Right atrium auricular region (tissue), 2 donors: Measurements from ENCODE around the gene ZNF830. TPM values are rescaled to one million over a fixed set of nuclear protein-coding genes. Genes with fewer than 3 reads are reported as not detected.
"Not testable (repeated sequence)": the region's sequence is repeated elsewhere in the genome, so short reads cannot be mapped to it uniquely, and the experiment has no call there.

Source experiments
- DNase-seq: peaks from one replicate; pipeline ENCODE4 v3.0.0-alpha.2; 2019; ENCODE audit warnings: low spot score
- H3K27ac ChIP-seq, 2 donors: fragments of 200-600 bp; sonication (generic); 1 replicate in 1 of 2; 2 replicates in 1 of 2; pipeline ENCODE4 v1.5.1; 2016 to 2019
- H3K27me3 ChIP-seq, 2 donors: fragments of 200-600 bp; sonication (generic); one replicate each; pipeline versions ENCODE4 v1.5.1 to v1.6.0; 2017 to 2019
- H3K36me3 ChIP-seq: fragments of 200-600 bp; sonication (generic); one replicate; pipeline ENCODE4 v1.5.1; 2016
- H3K4me1 ChIP-seq, 2 donors: fragments of 200-600 bp; sonication (generic); one replicate each; pipeline versions ENCODE4 v1.5.1 to v1.6.0; 2017 to 2019
- H3K4me3 ChIP-seq, 2 donors: fragments of 200-600 bp; sonication (generic); 1 replicate in 1 of 2; 2 replicates in 1 of 2; pipeline ENCODE4 v1.5.1; 2017 to 2019; ENCODE audit warnings: mild to moderate bottlenecking in 1 of 2, moderate library complexity in 1 of 2
- H3K9me3 ChIP-seq, 2 donors: fragments of 200-600 bp; sonication (generic); one replicate each; pipeline ENCODE4 v1.5.1; 2019
- total RNA-seq, 2 donors: library from RNA; depleted of rRNA; stranded (reverse); fragments of >200 nt; gene quantifications; one replicate each; pipeline ENCODE4 v1.1.0, GENCODE V29; 2016
- TF ChIP-seq, protein P1 (sequence below), 2 donors: fragments of 200-600 bp; sonication (generic); IDR thresholded peaks; one replicate each; pipeline ENCODE4 v1.5.1; 2019; ENCODE audit warnings: antibody characterized with exemption in 2 of 2

Gene ZNF830
- total RNA-seq, 2 donors from 2014 or later = 5.4 to 8.1 TPM

DNA sequence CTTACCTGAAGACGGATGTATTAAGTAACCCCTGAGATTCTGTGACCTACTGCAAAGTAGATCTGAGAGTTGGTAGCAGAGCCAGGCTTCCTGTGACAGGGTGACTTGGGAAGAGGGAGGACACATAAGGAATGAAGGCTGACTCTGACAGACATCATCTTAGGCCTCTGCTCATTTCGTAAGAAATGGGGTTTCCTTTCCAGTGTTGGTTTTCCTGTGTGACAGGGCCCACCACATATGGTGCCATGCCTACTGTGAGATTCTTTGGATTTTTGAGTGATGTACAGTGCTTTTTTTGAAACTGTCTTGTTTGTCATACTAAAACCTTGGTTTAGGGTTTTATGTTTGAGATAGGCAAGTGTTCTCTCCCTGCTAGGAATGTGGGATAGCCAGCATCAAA lies 31.7 kb downstream of the ZNF830 start:
- Histone ChIP-seq H3K4me3 (no peak overlapping the region), H3K27me3 (no peaks in the 10 kb centered on the region), H3K4me1 (peaks cover 0 to 24% of the 10 kb centered on the region in 2 donors), H3K9me3 (no peaks in the 10 kb centered on the region), H3K36me3 (peaks cover 72% of the 10 kb centered on the region), H3K27ac (no peak overlapping the region)
- DNase-seq = no peak
- TF ChIP-seq, protein P1, sequence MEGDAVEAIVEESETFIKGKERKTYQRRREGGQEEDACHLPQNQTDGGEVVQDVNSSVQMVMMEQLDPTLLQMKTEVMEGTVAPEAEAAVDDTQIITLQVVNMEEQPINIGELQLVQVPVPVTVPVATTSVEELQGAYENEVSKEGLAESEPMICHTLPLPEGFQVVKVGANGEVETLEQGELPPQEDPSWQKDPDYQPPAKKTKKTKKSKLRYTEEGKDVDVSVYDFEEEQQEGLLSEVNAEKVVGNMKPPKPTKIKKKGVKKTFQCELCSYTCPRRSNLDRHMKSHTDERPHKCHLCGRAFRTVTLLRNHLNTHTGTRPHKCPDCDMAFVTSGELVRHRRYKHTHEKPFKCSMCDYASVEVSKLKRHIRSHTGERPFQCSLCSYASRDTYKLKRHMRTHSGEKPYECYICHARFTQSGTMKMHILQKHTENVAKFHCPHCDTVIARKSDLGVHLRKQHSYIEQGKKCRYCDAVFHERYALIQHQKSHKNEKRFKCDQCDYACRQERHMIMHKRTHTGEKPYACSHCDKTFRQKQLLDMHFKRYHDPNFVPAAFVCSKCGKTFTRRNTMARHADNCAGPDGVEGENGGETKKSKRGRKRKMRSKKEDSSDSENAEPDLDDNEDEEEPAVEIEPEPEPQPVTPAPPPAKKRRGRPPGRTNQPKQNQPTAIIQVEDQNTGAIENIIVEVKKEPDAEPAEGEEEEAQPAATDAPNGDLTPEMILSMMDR (IDR thresholded peaks at IDR 0.05) = no peak

DNA sequence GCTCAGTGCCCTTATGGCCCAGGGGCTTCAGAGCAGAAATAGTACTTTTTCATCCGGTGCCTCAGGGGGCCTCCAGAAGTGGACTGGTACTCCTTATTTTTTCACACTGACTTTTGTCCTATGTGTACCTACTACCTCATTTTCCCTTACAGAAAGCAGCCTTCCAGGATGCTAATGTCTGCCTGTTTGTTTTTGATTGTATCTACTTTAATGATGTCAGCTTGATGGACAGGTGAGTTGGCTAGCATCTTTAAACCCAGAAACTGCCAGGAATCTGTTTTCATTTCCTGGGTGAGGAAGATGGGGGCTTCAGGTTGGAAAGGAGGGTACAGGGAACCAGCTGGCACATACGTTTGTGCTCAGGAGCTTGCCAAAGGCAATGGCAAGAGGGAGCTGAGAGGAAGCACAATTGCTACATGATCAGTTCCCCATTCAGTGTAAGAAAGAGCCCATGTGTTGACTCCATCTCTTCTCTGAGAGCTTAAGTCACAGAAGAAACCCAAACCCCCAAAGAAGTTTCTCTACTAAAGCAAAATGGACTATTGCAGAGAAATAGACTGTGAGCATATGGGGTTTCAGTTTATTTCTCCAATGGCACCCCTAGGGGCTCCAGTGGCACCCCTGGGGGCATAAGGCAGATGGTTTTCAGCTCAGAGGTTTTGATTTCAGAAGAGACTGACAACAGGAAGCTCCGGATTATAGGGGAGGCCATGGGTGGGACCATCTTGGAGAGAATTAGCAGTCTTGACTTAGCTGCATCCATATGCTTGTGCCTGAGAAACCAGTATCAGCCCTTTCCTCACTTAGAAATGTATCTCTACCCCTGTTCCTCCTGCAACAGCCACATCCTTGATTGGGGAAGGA lies 35.3 kb downstream of the ZNF830 start:
- no peak overlapping the region for H3K4me3 ChIP-seq
- no peak for DNase-seq
- no peaks in the 10 kb centered on the region for H3K27me3 ChIP-seq
- H3K36me3 ChIP-seq = peaks cover 70% of the 10 kb centered on the region
- H3K9me3 ChIP-seq = no peaks in the 10 kb centered on the region
- peak overlapping the region; percentile 46 to 76 for H3K27ac ChIP-seq
- H3K4me1 ChIP-seq = peaks cover 0 to 20% of the 10 kb centered on the region in 2 donors
- TF ChIP-seq, protein P1 (IDR thresholded peaks at IDR 0.05) = no peak

GRCh38 chr17:34997355-34997862 lies 36.1 kb downstream of the ZNF830 start:
- Histone ChIP-seq H3K27ac (peak overlapping the region; percentile 46 to 76), H3K27me3 (no peaks in the 10 kb centered on the region), H3K4me3 (no peak overlapping the region), H3K4me1 (peaks cover 0 to 20% of the 10 kb centered on the region in 2 donors), H3K36me3 (peaks cover 69% of the 10 kb centered on the region), H3K9me3 (no peaks in the 10 kb centered on the region)
- no peak for DNase-seq
- TF ChIP-seq, protein P1 (IDR thresholded peaks at IDR 0.05) = no peak

DNA sequence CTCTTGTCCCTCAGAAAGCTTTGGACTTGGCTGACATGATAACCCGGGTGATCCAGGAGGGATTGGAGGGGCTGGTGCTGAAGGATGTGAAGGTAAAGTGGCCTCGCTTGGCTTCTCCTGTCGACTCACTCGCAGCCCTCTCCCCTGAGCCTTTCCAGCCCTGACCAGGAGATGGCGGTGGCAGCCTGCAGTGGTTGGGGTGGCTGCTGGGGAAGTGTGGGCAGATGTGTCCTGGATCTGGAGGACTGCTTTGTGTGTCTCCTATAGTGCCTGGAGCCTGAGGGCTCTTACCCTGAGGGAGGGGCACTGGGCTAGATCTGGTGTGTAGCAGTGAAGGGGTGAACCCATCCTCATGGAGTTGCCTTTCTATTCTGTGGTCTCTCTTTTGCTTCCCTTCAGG lies 36.9 kb downstream of the ZNF830 start:
- Histone ChIP-seq H3K9me3 (no peaks in the 10 kb centered on the region), H3K36me3 (peaks cover 61% of the 10 kb centered on the region), H3K27me3 (no peaks in the 10 kb centered on the region), H3K4me1 (peaks cover 0 to 27% of the 10 kb centered on the region in 2 donors), H3K4me3 (no peak overlapping the region), H3K27ac (peak overlapping the region; percentile 46 to 76)
- TF ChIP-seq, protein P1 (IDR thresholded peaks at IDR 0.05) = peak; percentile 36 to 79
- DNase-seq = peak; percentile 76

GRCh38 chr17:34999456-34999855 lies 38.1 kb downstream of the ZNF830 start:
- H3K27me3 ChIP-seq = no peaks in the 10 kb centered on the region
- H3K4me3 ChIP-seq = no peak overlapping the region
- H3K9me3 ChIP-seq = no peaks in the 10 kb centered on the region
- no peak overlapping the region for H3K27ac ChIP-seq
- peaks cover 0 to 29% of the 10 kb centered on the region in 2 donors for H3K4me1 ChIP-seq
- DNase-seq = no peak
- TF ChIP-seq, protein P1 (IDR thresholded peaks at IDR 0.05) = no peak
- peaks cover 48% of the 10 kb centered on the region for H3K36me3 ChIP-seq

- not testable (repeated sequence) for H3K4me3 ChIP-seq, H3K27ac ChIP-seq, H3K27me3 ChIP-seq, DNase-seq, H3K9me3 ChIP-seq
- peaks cover 0 to 29% of the 10 kb centered on the region in 2 donors for H3K4me1 ChIP-seq
- peaks cover 34% of the 10 kb centered on the region for H3K36me3 ChIP-seq
Observed at GRCh38 chr17:35000965-35001364, 39.6 kb downstream of the ZNF830 start.
